Trophoblast cell (in vitro differentiated cells and primary cell): Measurements from ENCODE around the gene TPI1.
A peak's percentile ranks its signal among the peaks of the same experiment; 100 is the strongest.

Experiments used
- DNase-seq, 2 donors: peaks; one replicate each; pipeline ENCODE4 v3.0.0-alpha.2; 2016
- H2AFZ ChIP-seq: 2 replicates; pipeline ENCODE4 v1.6.1; 2013; ENCODE audit warnings: low read length, moderate library complexity, mild to moderate bottlenecking; ENCODE audit not compliant: insufficient read depth, poor library complexity
- H2AK5ac ChIP-seq: 2 replicates; pipeline ENCODE4 v1.6.1; 2013; ENCODE audit warnings: mild to moderate bottlenecking, low read length
- H2BK120ac ChIP-seq: 2 replicates; pipeline ENCODE4 v1.6.1; 2013; ENCODE audit warnings: low read length, mild to moderate bottlenecking, moderate library complexity; ENCODE audit not compliant: insufficient read depth, poor library complexity
- H2BK12ac ChIP-seq: 2 replicates; pipeline ENCODE4 v1.6.1; 2013; ENCODE audit warnings: mild to moderate bottlenecking, low read length, moderate library complexity
- H2BK5ac ChIP-seq: 2 replicates; pipeline ENCODE4 v1.6.1; 2013; ENCODE audit warnings: low read length, low read depth, moderate library complexity, mild to moderate bottlenecking; ENCODE audit not compliant: poor library complexity
- H3K14ac ChIP-seq: 2 replicates; pipeline ENCODE4 v1.6.1; 2013; ENCODE audit warnings: mild to moderate bottlenecking, low read length
- H3K18ac ChIP-seq: 2 replicates; pipeline ENCODE4 v1.6.1; 2013; ENCODE audit warnings: mild to moderate bottlenecking, low read length
- H3K23ac ChIP-seq: 2 replicates; pipeline ENCODE4 v1.6.1; 2013; ENCODE audit warnings: low read length
- H3K27ac ChIP-seq: 2 replicates; pipeline ENCODE4 v1.5.1; 2013; ENCODE audit warnings: low read depth, mild to moderate bottlenecking, inconsistent platforms, low read length, moderate library complexity
- H3K27me3 ChIP-seq: 2 replicates; pipeline ENCODE4 v1.6.1; 2013; ENCODE audit warnings: inconsistent platforms, mild to moderate bottlenecking, low read length, moderate library complexity; ENCODE audit not compliant: insufficient read depth
- H3K36me3 ChIP-seq, 2 experiments: 1 replicate in 1 of 2; 2 replicates in 1 of 2; pipeline ENCODE4 v1.6.1; 2013; ENCODE audit warnings: low read length in 2 of 2, mild to moderate bottlenecking in 2 of 2, moderate library complexity in 1 of 2; ENCODE audit not compliant: insufficient read depth in 2 of 2, control insufficient read depth in 1 of 2
- H3K4ac ChIP-seq: 2 replicates; pipeline ENCODE4 v1.6.1; 2013; ENCODE audit warnings: low read depth, mild to moderate bottlenecking, low read length, moderate library complexity
- H3K4me1 ChIP-seq, 2 experiments: 1 replicate in 1 of 2; 2 replicates in 1 of 2; pipeline ENCODE4 v1.6.1; 2013; ENCODE audit warnings: low read length in 2 of 2, mild to moderate bottlenecking in 2 of 2, moderate library complexity in 1 of 2; ENCODE audit not compliant: insufficient read depth in 2 of 2, control insufficient read depth in 1 of 2
- H3K4me2 ChIP-seq: 2 replicates; pipeline ENCODE4 v1.6.1; 2013; ENCODE audit warnings: inconsistent platforms, mild to moderate bottlenecking, low read length, moderate library complexity
- H3K4me3 ChIP-seq: 2 replicates; pipeline ENCODE4 v1.5.1; 2013; ENCODE audit warnings: mild to moderate bottlenecking, low read depth, low read length, inconsistent platforms
- H3K79me1 ChIP-seq: one replicate; pipeline ENCODE4 v1.6.1; 2013; ENCODE audit warnings: low read length
- H3K79me2 ChIP-seq: 2 replicates; pipeline ENCODE4 v1.6.1; 2013; ENCODE audit warnings: low read length, mild to moderate bottlenecking; ENCODE audit not compliant: control insufficient read depth, insufficient read depth, poor library complexity
- H3K9ac ChIP-seq: 2 replicates; pipeline ENCODE4 v1.6.1; 2013; ENCODE audit warnings: mild to moderate bottlenecking, low read length
- H3K9me3 ChIP-seq: 2 replicates; pipeline ENCODE4 v1.6.1; 2013; ENCODE audit warnings: low read depth, mild to moderate bottlenecking, control low read depth, inconsistent platforms, low read length; ENCODE audit not compliant: insufficient read depth
- H4K12ac ChIP-seq: 2 replicates; pipeline ENCODE4 v1.6.1; 2013; ENCODE audit warnings: low read depth, mild to moderate bottlenecking, low read length, moderate library complexity
- H4K8ac ChIP-seq: 2 replicates; pipeline ENCODE4 v1.6.1; 2013; ENCODE audit warnings: low read depth, mild to moderate bottlenecking, low read length, moderate library complexity
- H4K91ac ChIP-seq: one replicate; pipeline ENCODE4 v1.6.1; 2013; ENCODE audit warnings: low read depth, mild to moderate bottlenecking, low read length, moderate library complexity
- WGBS: extraction: QIAGEN DNeasy Blood & Tissue Kit; methylation state at CpG from one replicate; pipeline ENCODE4 v1.1.7; 2013; ENCODE audit warnings: missing lambda C conversion rate; ENCODE audit not compliant: insufficient read length, insufficient coverage; ENCODE audit errors: extremely low coverage; 5-methylcytosine and 5-hydroxymethylcytosine counted together

TPI1 gene

GRCh38 chr12:6826125-6826733 is 41.1 kb upstream of the TPI1 start:
- Histone ChIP-seq H3K4me1 (peaks cover 9 to 32% of the 10 kb centered on the region in 2 experiments), H3K79me1 (peaks cover 13% of the 10 kb centered on the region), H3K18ac (no peak overlapping the region), H2AK5ac (no peak overlapping the region), H2BK12ac (no peak overlapping the region), H3K4ac (no peak overlapping the region), H2AFZ (no peak overlapping the region), H3K27ac (no peak overlapping the region), H4K8ac (no peak overlapping the region), H3K14ac (no peak overlapping the region), H3K4me2 (no peak overlapping the region), H3K4me3 (no peak overlapping the region), H2BK5ac (no peak overlapping the region), H3K9ac (no peak overlapping the region), H3K36me3 (peaks cover 11 to 15% of the 10 kb centered on the region in 2 experiments), H4K91ac (no peak overlapping the region), H3K27me3 (no peaks in the 10 kb centered on the region), H3K23ac (no peak overlapping the region), H2BK120ac (no peak overlapping the region), H3K79me2 (peaks cover 8% of the 10 kb centered on the region), H3K9me3 (no peaks in the 10 kb centered on the region), H4K12ac (no peak overlapping the region)
- WGBS, result no CpG with 5 or more reads among the region's 17 CpGs
- no peak for DNase-seq

GRCh38 chr12:6826734-6827436 is 40.4 kb upstream of the TPI1 start:
- no peak for DNase-seq
- Histone ChIP-seq H3K23ac (no peak overlapping the region), H2BK5ac (no peak overlapping the region), H2BK12ac (no peak overlapping the region), H3K4me2 (peak overlapping the region; percentile 25), H3K4ac (no peak overlapping the region), H3K79me2 (peaks cover 8% of the 10 kb centered on the region), H4K12ac (no peak overlapping the region), H3K9me3 (no peaks in the 10 kb centered on the region), H3K79me1 (peaks cover 11% of the 10 kb centered on the region), H3K36me3 (peaks cover 17 to 21% of the 10 kb centered on the region in 2 experiments), H3K9ac (no peak overlapping the region), H3K18ac (no peak overlapping the region), H3K27ac (no peak overlapping the region), H2AFZ (no peak overlapping the region), H2BK120ac (no peak overlapping the region), H4K91ac (no peak overlapping the region), H3K14ac (no peak overlapping the region), H3K27me3 (no peaks in the 10 kb centered on the region), H4K8ac (no peak overlapping the region), H3K4me1 (peaks cover 8 to 29% of the 10 kb centered on the region in 2 experiments), H2AK5ac (no peak overlapping the region), H3K4me3 (no peak overlapping the region)
- no CpG with 5 or more reads among the region's 22 CpGs for WGBS

GRCh38 chr12:6827437-6827911 is 39.9 kb upstream of the TPI1 start:
- no peak overlapping the region for H3K23ac ChIP-seq
- peak in 1 of 2 donors; percentile 33 for DNase-seq
- no peak overlapping the region for H3K27ac ChIP-seq
- H2BK120ac ChIP-seq, result no peak overlapping the region
- peaks cover 21 to 25% of the 10 kb centered on the region in 2 experiments for H3K36me3 ChIP-seq
- H3K4me3 ChIP-seq, result no peak overlapping the region
- H3K9me3 ChIP-seq, result no peaks in the 10 kb centered on the region
- no peak overlapping the region for H3K18ac ChIP-seq
- H3K9ac ChIP-seq, result no peak overlapping the region
- peaks cover 10% of the 10 kb centered on the region for H3K79me1 ChIP-seq
- H4K8ac ChIP-seq, result no peak overlapping the region
- H3K4me2 ChIP-seq, result peak overlapping the region; percentile 25
- no CpG with 5 or more reads among the region's 8 CpGs for WGBS
- H3K14ac ChIP-seq, result no peak overlapping the region
- no peak overlapping the region for H2AK5ac ChIP-seq
- H4K91ac ChIP-seq, result no peak overlapping the region
- no peak overlapping the region for H2AFZ ChIP-seq
- no peak overlapping the region for H4K12ac ChIP-seq
- H3K4ac ChIP-seq, result no peak overlapping the region
- no peak overlapping the region for H2BK12ac ChIP-seq
- no peak overlapping the region for H2BK5ac ChIP-seq
- H3K27me3 ChIP-seq, result no peaks in the 10 kb centered on the region
- peaks cover 4 to 23% of the 10 kb centered on the region in 2 experiments for H3K4me1 ChIP-seq
- H3K79me2 ChIP-seq, result peaks cover 8% of the 10 kb centered on the region

- Histone ChIP-seq H3K79me2 (peaks cover 8% of the 10 kb centered on the region), H3K4me1 (peaks cover 0 to 20% of the 10 kb centered on the region in 2 experiments), H4K12ac (peak within 1 kb of the TSS; percentile 94), H3K14ac (peak within 1 kb of the TSS; percentile 97), H3K4ac (peak within 1 kb of the TSS; percentile 90), H3K9ac (peak within 1 kb of the TSS; percentile 82), H4K8ac (peak within 1 kb of the TSS; percentile 81), H2BK5ac (peak within 1 kb of the TSS; percentile 24), H3K27me3 (no peaks in the 10 kb centered on the region), H3K4me3 (peak within 1 kb of the TSS; percentile 82), H2AFZ (peak within 1 kb of the TSS; percentile 97), H2AK5ac (peak within 1 kb of the TSS; percentile 92), H4K91ac (peak within 1 kb of the TSS; percentile 91), H3K23ac (no peak within 1 kb of the TSS), H2BK120ac (peak within 1 kb of the TSS; percentile 81), H3K36me3 (peaks cover 21 to 25% of the 10 kb centered on the region in 2 experiments), H3K9me3 (no peaks in the 10 kb centered on the region), H3K18ac (peak within 1 kb of the TSS; percentile 96), H3K4me2 (peak within 1 kb of the TSS; percentile 97), H3K79me1 (peaks cover 10% of the 10 kb centered on the region), H2BK12ac (peak within 1 kb of the TSS; percentile 10), H3K27ac (no peak within 1 kb of the TSS)
- peak in 1 of 2 donors; percentile 18 for DNase-seq
- WGBS, result no CpG with 5 or more reads among the region's 60 CpGs
These were observed 39.1 kb upstream of the TPI1 start, which contains the start of gene P3H3 for GRCh38 chr12:6827982-6828780. Gene P3H3 (plus strand): TSS chr12:6828407. CDS start chr12:6828441, 34 bp downstream.
